HepG2 (cell line): ENCODE results near the gene GNRHR. TPM values are rescaled to one million over a fixed set of nuclear protein-coding genes. Genes with fewer than 3 reads are reported as not detected.
A peak's percentile ranks its signal among the peaks of the same experiment; 100 is the strongest.

Experiments
- AHR ChIP-seq: IDR thresholded peaks from 2 replicates; pipeline ENCODE4 v1.6.1; 2018; ENCODE audit warnings: missing genetic modification reagents, missing compliant biosample characterization
- BCL6 ChIP-seq: IDR thresholded peaks from 2 replicates; pipeline ENCODE4 v1.6.1; 2016; ENCODE audit warnings: missing genetic modification reagents, missing compliant biosample characterization
- BRCA1 ChIP-seq: sonication (generic); formaldehyde crosslinking; IDR thresholded peaks from 2 replicates; pipeline ENCODE4 v1.4.0; 2020; ENCODE audit warnings: missing genetic modification reagents
- CREB1 ChIP-seq, 2 experiments: fragments of 450-650 bp in 1 of 2; IDR thresholded peaks; 2 replicates each; pipeline ENCODE4 v1.6.1; 2016 to 2017; ENCODE audit warnings: control low read depth in 1 of 2, mild to moderate bottlenecking in 1 of 2, missing compliant biosample characterization in 1 of 2, missing genetic modification characterization in 1 of 2
- ERF ChIP-seq: IDR thresholded peaks from 2 replicates; pipeline ENCODE4 v1.6.1; 2018; ENCODE audit warnings: missing biosample characterization, missing genetic modification reagents
- ETS1 ChIP-seq: sonication (generic); formaldehyde crosslinking; IDR thresholded peaks from 2 replicates; pipeline ENCODE4 v1.4.0; 2020; ENCODE audit warnings: missing genetic modification reagents
- HCFC1 ChIP-seq: fragments of 150-350 bp; IDR thresholded peaks from 2 replicates; pipeline ENCODE4 v1.6.1; 2014; ENCODE audit warnings: low read depth, low read length
- KDM5B ChIP-seq: sonication (generic); formaldehyde crosslinking; IDR thresholded peaks from 2 replicates; pipeline ENCODE4 v1.4.0; 2020; ENCODE audit warnings: missing genetic modification reagents, mild to moderate bottlenecking, borderline replicate concordance
- LCORL ChIP-seq, 2 experiments: fragments of 450-650 bp in 1 of 2; sonication (generic) in 1 of 2; formaldehyde crosslinking in 1 of 2; IDR thresholded peaks; 2 replicates each; pipeline versions ENCODE4 v1.5.0 to v1.6.1; 2017 to 2020; ENCODE audit warnings: antibody characterized with exemption in 1 of 2, missing genetic modification reagents in 1 of 2
- MAX ChIP-seq: IDR thresholded peaks from 2 replicates; pipeline ENCODE4 v1.6.1; 2012; ENCODE audit warnings: inconsistent platforms
- MED1 ChIP-seq: sonication (generic); formaldehyde crosslinking; IDR thresholded peaks from 2 replicates; pipeline ENCODE4 v1.4.0; 2020; ENCODE audit warnings: missing genetic modification reagents
- MXI1 ChIP-seq: IDR thresholded peaks from 3 replicates; pipeline ENCODE4 v1.6.1; 2012; ENCODE audit warnings: low read depth, low read length, inconsistent platforms, borderline replicate concordance
- NFE2L1 ChIP-seq: sonication (generic); formaldehyde crosslinking; IDR thresholded peaks from 2 replicates; pipeline ENCODE4 v1.4.0; 2020; ENCODE audit warnings: missing genetic modification reagents, mild to moderate bottlenecking, borderline replicate concordance
- PAXIP1 ChIP-seq: sonication (generic); formaldehyde crosslinking; conservative IDR thresholded peaks from 2 replicates; pipeline ENCODE4 v1.4.0; 2020; ENCODE audit warnings: mild to moderate bottlenecking, missing genetic modification reagents, moderate library complexity
- PHF21A ChIP-seq: sonication (generic); formaldehyde crosslinking; IDR thresholded peaks from 2 replicates; pipeline ENCODE4 v1.5.0; 2020; ENCODE audit warnings: mild to moderate bottlenecking, missing genetic modification reagents
- POLR2A ChIP-seq, 2 experiments: IDR thresholded peaks; 2 replicates each; pipeline ENCODE4 v1.6.1; 2011; ENCODE audit warnings: low read depth in 2 of 2, low read length in 2 of 2, mild to moderate bottlenecking in 1 of 2, moderate library complexity in 1 of 2; ENCODE audit not compliant: insufficient read depth in 1 of 2
- SOX5 ChIP-seq: IDR thresholded peaks from 2 replicates; pipeline ENCODE4 v1.6.1; 2016; ENCODE audit warnings: borderline replicate concordance
- YEATS2 ChIP-seq: sonication (generic); formaldehyde crosslinking; IDR thresholded peaks from 2 replicates; pipeline ENCODE4 v1.4.0; 2020; ENCODE audit warnings: missing genetic modification reagents, borderline replicate concordance
- ZNF12 ChIP-seq: sonication (generic); formaldehyde crosslinking; IDR thresholded peaks from 2 replicates; pipeline ENCODE4 v1.5.0; 2020; ENCODE audit warnings: missing genetic modification reagents
- ZNF510 ChIP-seq: sonication (generic); formaldehyde crosslinking; IDR thresholded peaks from 2 replicates; pipeline ENCODE4 v1.4.0; 2020; ENCODE audit warnings: low read depth, mild to moderate bottlenecking, missing genetic modification reagents
- ZNF761 ChIP-seq: sonication (generic); formaldehyde crosslinking; conservative IDR thresholded peaks from 2 replicates; pipeline ENCODE4 v1.4.0; 2020; ENCODE audit warnings: mild to moderate bottlenecking, missing genetic modification reagents
- ZNF766 ChIP-seq: sonication (generic); formaldehyde crosslinking; IDR thresholded peaks from 2 replicates; pipeline ENCODE4 v1.5.0; 2020; ENCODE audit warnings: missing genetic modification reagents, borderline replicate concordance
- ZNF776 ChIP-seq: sonication (generic); formaldehyde crosslinking; IDR thresholded peaks from 2 replicates; pipeline ENCODE4 v1.4.0; 2020; ENCODE audit warnings: mild to moderate bottlenecking, missing genetic modification reagents
- ZNF784 ChIP-seq: sonication (generic); formaldehyde crosslinking; IDR thresholded peaks from 2 replicates; pipeline ENCODE4 v1.5.1; 2020; ENCODE audit warnings: missing genetic modification reagents, mild to moderate bottlenecking, borderline replicate concordance
- ZNF878 ChIP-seq: sonication (generic); formaldehyde crosslinking; IDR thresholded peaks from 2 replicates; pipeline ENCODE4 v1.8.1; 2023; ENCODE audit warnings: mild to moderate bottlenecking, missing genetic modification reagents, moderate library complexity
- polyA plus RNA-seq, 8 experiments: library from polyadenylated mRNA; depleted of rRNA in 3 of 8; stranded (reverse) in 7 of 8; unstranded in 1 of 8; fragments of >200 nt; fragmentation: Illumina TruSeq in 4 of 8; extraction: Trizol in 4 of 8; gene quantifications; 2 replicates each; pipeline versions ENCODE4 v1.2.1 to v1.2.3, GENCODE V29; 2011 to 2016; ENCODE audit warnings: low read depth in 4 of 8, missing spikeins in 1 of 8, mixed read lengths in 1 of 8; ENCODE audit not compliant: insufficient read depth in 1 of 8
- total RNA-seq, 5 experiments: library from RNA; depleted of rRNA; stranded (reverse); fragments of >200 nt; fragmentation: Illumina TruSeq; extraction: Trizol; gene quantifications; 2 replicates each; pipeline ENCODE4 v1.2.3, GENCODE V29; 2016; ENCODE audit warnings: low read depth in 1 of 5

The GNRHR gene
- total and polyA plus RNA-seq, 2 of the 13 experiments (the other 11 are each of a cell fraction or from before 2014, with no cell fraction given): not detected

GRCh38 chr4:67700738-67701516, 53.3 kb downstream of the GNRHR start, which contains the start of gene UBA6 (continued):
- TF ChIP-seq POLR2A (IDR thresholded peaks at IDR 0.05; ENCODE audit: insufficient read depth in 1 of 2, low read depth in 2 of 2, low read length in 2 of 2) (peak; percentile 86 to 89), MAX (peak; percentile 93), CREB1 (IDR thresholded peaks at IDR 0.05) (peak; percentile 87), CREB1 (CRISPR knock-in tag; IDR thresholded peaks at IDR 0.05) (peak; percentile 83), PAXIP1 (CRISPR knock-in tag) (peak; percentile 86), NFE2L1 (CRISPR knock-in tag) (no peak), BRCA1 (CRISPR knock-in tag) (0 out of 2 replicates have a peak, but pooled peaks have one; percentile 26), ETS1 (CRISPR knock-in tag) (no peak), MXI1 (peak; percentile 95; the same call in 2 of the 3 replicates), ZNF878 (peak; percentile 63; the same call in 1 of the 2 replicates), ZNF776 (CRISPR knock-in tag) (no peak), SOX5 (CRISPR knock-in tag) (peak; percentile 19; the same call in 1 of the 2 replicates), ZNF761 (peak; percentile 68; the same call in 1 of the 2 replicates), PHF21A (no peak; the same call in 1 of the 2 replicates), AHR (peak; percentile 81; the same call in 1 of the 2 replicates), HCFC1 (peak; percentile 57; the same call in 1 of the 2 replicates), ZNF12 (CRISPR knock-in tag) (peak; percentile 28; the same call in 1 of the 2 replicates), ZNF784 (no peak), LCORL (IDR thresholded peaks at IDR 0.05) (no peak), LCORL (CRISPR knock-in tag; IDR thresholded peaks at IDR 0.05) (0 out of 2 replicates have a peak, but pooled peaks have one; percentile 30), ZNF766 (CRISPR knock-in tag) (no peak), ERF (peak; percentile 92; the same call in 1 of the 2 replicates), MED1 (CRISPR knock-in tag) (peak; percentile 84), KDM5B (no peak), YEATS2 (CRISPR knock-in tag) (peak; percentile 91), ZNF510 (peak; percentile 60; the same call in 1 of the 2 replicates), BCL6 (peak; percentile 55)
